Loucy (cell line): Measurements from ENCODE around the gene ZNF611.

Experiments used
- CTCF ChIP-seq: fragments of 200-600 bp; sonication (generic); conservative IDR thresholded peaks from 2 replicates; pipeline ENCODE4 v1.5.1; 2014; ENCODE audit warnings: mild to moderate bottlenecking, antibody characterized with exemption, low read length
- EZH2phosphoT487 ChIP-seq: fragments of 200-600 bp; IDR thresholded peaks from 2 replicates; pipeline ENCODE4 v1.6.1; 2018; ENCODE audit warnings: antibody characterized with exemption, mild to moderate bottlenecking, moderate library complexity, borderline replicate concordance

- no peak for TF ChIP-seq CTCF
- no peak for TF ChIP-seq EZH2phosphoT487
These were observed 7.2 kb upstream of the ZNF611 start for GRCh38 chr19:52741951-52742485.
